Spinal cord (tissue), 10 donors: ENCODE data around the gene DENND1C. TPM values are rescaled to one million over a fixed set of nuclear protein-coding genes. Genes with fewer than 3 reads are reported as not detected.

Experiments
- DNase-seq, 6 donors: peaks; one replicate each; pipeline versions ENCODE4 v3.0.0 to v3.0.0-alpha.2; 2013 to 2015; ENCODE audit warnings: low spot score in 6 of 6, low read depth in 4 of 6
- H3K27ac ChIP-seq: one replicate; pipeline ENCODE4 v1.5.1; 2013; ENCODE audit warnings: low read depth, low read length, control low read depth
- H3K27me3 ChIP-seq: one replicate; pipeline ENCODE4 v1.6.1; 2013; ENCODE audit warnings: low read length; ENCODE audit not compliant: control insufficient read depth, insufficient read depth
- H3K36me3 ChIP-seq: one replicate; pipeline ENCODE4 v1.6.1; 2013; ENCODE audit warnings: low read length; ENCODE audit not compliant: control insufficient read depth, insufficient read depth
- H3K4me1 ChIP-seq: one replicate; pipeline ENCODE4 v1.6.1; 2013; ENCODE audit warnings: low read length; ENCODE audit not compliant: control insufficient read depth, insufficient read depth
- H3K4me3 ChIP-seq: one replicate; pipeline ENCODE4 v1.5.1; 2013; ENCODE audit warnings: low read depth, low read length, control low read depth
- H3K9me3 ChIP-seq: one replicate; pipeline ENCODE4 v1.6.1; 2013; ENCODE audit warnings: low read length; ENCODE audit not compliant: control insufficient read depth, insufficient read depth
- WGBS: methylation state at CpG from one replicate; pipeline ENCODE4 v1.1.5; 2013; ENCODE audit warnings: missing lambda C conversion rate; ENCODE audit not compliant: insufficient coverage; 5-methylcytosine and 5-hydroxymethylcytosine counted together
- polyA plus RNA-seq, 2 donors: library from polyadenylated mRNA; unstranded; fragments of 120-200 nt; gene quantifications; one replicate each; pipeline ENCODE4 v1.2.1, GENCODE V29; 2013; ENCODE audit not compliant: insufficient read length in 2 of 2
- total RNA-seq, 2 donors: library from RNA; depleted of rRNA in 1 of 2; stranded (reverse); fragments of 120-200 nt in 1 of 2; fragments of >200 nt in 1 of 2; gene quantifications; one replicate each; pipeline versions ENCODE4 v1.2.3 to v1.2.4, GENCODE V29; 2013 to 2014
- donor health status: healthy.

DENND1C gene
- total and polyA plus RNA-seq, 4 donors = 0.28 to 2.4 (median 1.4) TPM

GRCh38 chr19:6470173-6470572 lies 11.4 kb downstream of the DENND1C start:
- H3K4me3 ChIP-seq = no peak overlapping the region
- no peaks in the 10 kb centered on the region for H3K36me3 ChIP-seq
- no peak overlapping the region for H3K27ac ChIP-seq
- peaks cover 15% of the 10 kb centered on the region for H3K27me3 ChIP-seq
- WGBS = 75% methylated on average over 6 of the region's 8 CpGs
- H3K9me3 ChIP-seq = no peaks in the 10 kb centered on the region
- H3K4me1 ChIP-seq = peaks cover 1% of the 10 kb centered on the region
- no peak for DNase-seq

- Histone ChIP-seq H3K36me3 (no peaks in the 10 kb centered on the region), H3K27ac (no peak overlapping the region), H3K4me1 (peaks cover 7% of the 10 kb centered on the region), H3K4me3 (no peak overlapping the region), H3K27me3 (peaks cover 31% of the 10 kb centered on the region), H3K9me3 (no peaks in the 10 kb centered on the region)
- WGBS = 80% methylated on average over 7 of the region's 8 CpGs
- DNase-seq = no peak
Observed at GRCh38 chr19:6467384-6467783, 14.2 kb downstream of the DENND1C start.

- Histone ChIP-seq H3K27me3 (peaks cover 37% of the 10 kb centered on the region), H3K4me3 (no peak overlapping the region), H3K9me3 (no peaks in the 10 kb centered on the region), H3K36me3 (no peaks in the 10 kb centered on the region), H3K27ac (no peak overlapping the region), H3K4me1 (peaks cover 7% of the 10 kb centered on the region)
- 89% methylated on average over 21 of the region's 21 CpGs for WGBS
- DNase-seq = no peak
Observed at GRCh38 chr19:6466526-6467248, 14.9 kb downstream of the DENND1C start.

GRCh38 chr19:6465663-6466062 lies 15.9 kb downstream of the DENND1C start:
- peaks cover 37% of the 10 kb centered on the region for H3K27me3 ChIP-seq
- 89% methylated on average over 6 of the region's 8 CpGs for WGBS

GRCh38 chr19:6465006-6465405 lies 16.6 kb downstream of the DENND1C start:
- 42% methylated on average over 8 of the region's 9 CpGs for WGBS
- H3K27ac ChIP-seq = no peak overlapping the region
- H3K4me3 ChIP-seq = no peak overlapping the region
- DNase-seq = no peak
- H3K9me3 ChIP-seq = no peaks in the 10 kb centered on the region
- peaks cover 37% of the 10 kb centered on the region for H3K27me3 ChIP-seq
- peaks cover 12% of the 10 kb centered on the region for H3K4me1 ChIP-seq
- H3K36me3 ChIP-seq = no peaks in the 10 kb centered on the region

More at GRCh38 chr19:6465663-6466062, 15.9 kb downstream of the DENND1C start:
- H3K4me1 ChIP-seq = peaks cover 11% of the 10 kb centered on the region
- no peaks in the 10 kb centered on the region for H3K9me3 ChIP-seq
- DNase-seq = no peak
- H3K36me3 ChIP-seq = no peaks in the 10 kb centered on the region
- no peak overlapping the region for H3K27ac ChIP-seq
- no peak overlapping the region for H3K4me3 ChIP-seq

- no peak within 1 kb of the TSS for H3K4me3 ChIP-seq
- H3K4me1 ChIP-seq = peaks cover 12% of the 10 kb centered on the region
- H3K36me3 ChIP-seq = no peaks in the 10 kb centered on the region
- H3K27ac ChIP-seq = no peak within 1 kb of the TSS
- H3K27me3 ChIP-seq = peaks cover 37% of the 10 kb centered on the region
- DNase-seq = no peak
- under 1% methylated on average over 65 of the region's 65 CpGs for WGBS
- no peaks in the 10 kb centered on the region for H3K9me3 ChIP-seq
Observed at GRCh38 chr19:6464070-6464873, 17.3 kb downstream of the DENND1C start, which contains the start of gene CRB3. Gene CRB3, plus strand, starts transcription at chr19:6464271. Its CDS starts 431 bp downstream, at chr19:6464702.

GRCh38 chr19:6460099-6460884 lies 21.3 kb downstream of the DENND1C start:
- no peaks in the 10 kb centered on the region for H3K9me3 ChIP-seq
- peaks cover 25% of the 10 kb centered on the region for H3K4me1 ChIP-seq
- DNase-seq = peak; percentile 96 to 100 (median 99)
- peaks cover 28% of the 10 kb centered on the region for H3K36me3 ChIP-seq
- peak overlapping the region; percentile 50 for H3K4me3 ChIP-seq
- peaks cover 25% of the 10 kb centered on the region for H3K27me3 ChIP-seq
- 0% methylated on average over 44 of the region's 57 CpGs for WGBS
- H3K27ac ChIP-seq = peak overlapping the region; percentile 89

GRCh38 chr19:6459262-6460098 lies 22.1 kb downstream of the DENND1C start, which contains the start of gene SLC25A23:
Gene SLC25A23, minus strand, starts transcription at chr19:6459792. Its CDS starts 164 bp downstream, at chr19:6459628.
- peak within 1 kb of the TSS; percentile 89 for H3K27ac ChIP-seq
- WGBS = 0% methylated on average over 52 of the region's 70 CpGs
- H3K4me3 ChIP-seq = peak within 1 kb of the TSS; percentile 50
- DNase-seq = peak; percentile 67 to 95 (median 76)
- H3K9me3 ChIP-seq = peaks cover under 1% of the 10 kb centered on the region
- H3K4me1 ChIP-seq = peaks cover 24% of the 10 kb centered on the region
- peaks cover 36% of the 10 kb centered on the region for H3K36me3 ChIP-seq
- H3K27me3 ChIP-seq = peaks cover 17% of the 10 kb centered on the region
